ENCODE data around the gene IGHMBP2. TPM values are rescaled to one million over a fixed set of nuclear protein-coding genes. Genes with fewer than 3 reads are reported as not detected.

Gene IGHMBP2
- total and polyA plus RNA-seq, 2 experiments from 2014 or later, result 14.3 to 27.7 TPM

GRCh38 chr11:68892576-68892975, 11.1 kb upstream of the IGHMBP2 start (continued):
- TF ChIP-seq, protein P1, sequence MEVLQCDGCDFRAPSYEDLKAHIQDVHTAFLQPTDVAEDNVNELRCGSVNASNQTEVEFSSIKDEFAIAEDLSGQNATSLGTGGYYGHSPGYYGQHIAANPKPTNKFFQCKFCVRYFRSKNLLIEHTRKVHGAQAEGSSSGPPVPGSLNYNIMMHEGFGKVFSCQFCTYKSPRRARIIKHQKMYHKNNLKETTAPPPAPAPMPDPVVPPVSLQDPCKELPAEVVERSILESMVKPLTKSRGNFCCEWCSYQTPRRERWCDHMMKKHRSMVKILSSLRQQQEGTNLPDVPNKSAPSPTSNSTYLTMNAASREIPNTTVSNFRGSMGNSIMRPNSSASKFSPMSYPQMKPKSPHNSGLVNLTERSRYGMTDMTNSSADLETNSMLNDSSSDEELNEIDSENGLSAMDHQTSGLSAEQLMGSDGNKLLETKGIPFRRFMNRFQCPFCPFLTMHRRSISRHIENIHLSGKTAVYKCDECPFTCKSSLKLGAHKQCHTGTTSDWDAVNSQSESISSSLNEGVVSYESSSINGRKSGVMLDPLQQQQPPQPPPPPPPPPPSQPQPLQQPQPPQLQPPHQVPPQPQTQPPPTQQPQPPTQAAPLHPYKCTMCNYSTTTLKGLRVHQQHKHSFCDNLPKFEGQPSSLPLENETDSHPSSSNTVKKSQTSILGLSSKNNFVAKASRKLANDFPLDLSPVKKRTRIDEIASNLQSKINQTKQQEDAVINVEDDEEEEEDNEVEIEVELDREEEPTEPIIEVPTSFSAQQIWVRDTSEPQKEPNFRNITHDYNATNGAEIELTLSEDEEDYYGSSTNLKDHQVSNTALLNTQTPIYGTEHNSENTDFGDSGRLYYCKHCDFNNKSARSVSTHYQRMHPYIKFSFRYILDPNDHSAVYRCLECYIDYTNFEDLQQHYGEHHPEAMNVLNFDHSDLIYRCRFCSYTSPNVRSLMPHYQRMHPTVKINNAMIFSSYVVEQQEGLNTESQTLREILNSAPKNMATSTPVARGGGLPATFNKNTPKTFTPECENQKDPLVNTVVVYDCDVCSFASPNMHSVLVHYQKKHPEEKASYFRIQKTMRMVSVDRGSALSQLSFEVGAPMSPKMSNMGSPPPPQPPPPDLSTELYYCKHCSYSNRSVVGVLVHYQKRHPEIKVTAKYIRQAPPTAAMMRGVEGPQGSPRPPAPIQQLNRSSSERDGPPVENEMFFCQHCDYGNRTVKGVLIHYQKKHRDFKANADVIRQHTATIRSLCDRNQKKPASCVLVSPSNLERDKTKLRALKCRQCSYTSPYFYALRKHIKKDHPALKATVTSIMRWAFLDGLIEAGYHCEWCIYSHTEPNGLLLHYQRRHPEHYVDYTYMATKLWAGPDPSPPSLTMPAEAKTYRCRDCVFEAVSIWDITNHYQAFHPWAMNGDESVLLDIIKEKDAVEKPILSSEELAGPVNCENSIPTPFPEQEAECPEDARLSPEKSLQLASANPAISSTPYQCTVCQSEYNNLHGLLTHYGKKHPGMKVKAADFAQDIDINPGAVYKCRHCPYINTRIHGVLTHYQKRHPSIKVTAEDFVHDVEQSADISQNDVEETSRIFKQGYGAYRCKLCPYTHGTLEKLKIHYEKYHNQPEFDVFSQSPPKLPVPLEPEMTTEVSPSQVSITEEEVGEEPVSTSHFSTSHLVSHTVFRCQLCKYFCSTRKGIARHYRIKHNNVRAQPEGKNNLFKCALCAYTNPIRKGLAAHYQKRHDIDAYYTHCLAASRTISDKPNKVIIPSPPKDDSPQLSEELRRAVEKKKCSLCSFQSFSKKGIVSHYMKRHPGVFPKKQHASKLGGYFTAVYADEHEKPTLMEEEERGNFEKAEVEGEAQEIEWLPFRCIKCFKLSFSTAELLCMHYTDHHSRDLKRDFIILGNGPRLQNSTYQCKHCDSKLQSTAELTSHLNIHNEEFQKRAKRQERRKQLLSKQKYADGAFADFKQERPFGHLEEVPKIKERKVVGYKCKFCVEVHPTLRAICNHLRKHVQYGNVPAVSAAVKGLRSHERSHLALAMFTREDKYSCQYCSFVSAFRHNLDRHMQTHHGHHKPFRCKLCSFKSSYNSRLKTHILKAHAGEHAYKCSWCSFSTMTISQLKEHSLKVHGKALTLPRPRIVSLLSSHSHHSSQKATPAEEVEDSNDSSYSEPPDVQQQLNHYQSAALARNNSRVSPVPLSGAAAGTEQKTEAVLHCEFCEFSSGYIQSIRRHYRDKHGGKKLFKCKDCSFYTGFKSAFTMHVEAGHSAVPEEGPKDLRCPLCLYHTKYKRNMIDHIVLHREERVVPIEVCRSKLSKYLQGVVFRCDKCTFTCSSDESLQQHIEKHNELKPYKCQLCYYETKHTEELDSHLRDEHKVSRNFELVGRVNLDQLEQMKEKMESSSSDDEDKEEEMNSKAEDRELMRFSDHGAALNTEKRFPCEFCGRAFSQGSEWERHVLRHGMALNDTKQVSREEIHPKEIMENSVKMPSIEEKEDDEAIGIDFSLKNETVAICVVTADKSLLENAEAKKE (CRISPR knock-in tag; IDR thresholded peaks at IDR 0.05), result no peak
- TF ChIP-seq CTCF (conservative IDR thresholded peaks at IDR 0.05; ENCODE audit: low read depth in 2 of 2) (no peak), CREB1 (CRISPR knock-in tag; IDR thresholded peaks at IDR 0.05; ENCODE audit: low read depth) (no peak), ZNF331 (CRISPR knock-in tag; IDR thresholded peaks at IDR 0.05; ENCODE audit: low read depth) (no peak), STAT1 (IDR thresholded peaks at IDR 0.05; ENCODE audit: unreplicated experiment) (no peak), JUNB (IDR thresholded peaks at IDR 0.05; ENCODE audit: unreplicated experiment) (no peak)
- TF ChIP-seq, protein P2, sequence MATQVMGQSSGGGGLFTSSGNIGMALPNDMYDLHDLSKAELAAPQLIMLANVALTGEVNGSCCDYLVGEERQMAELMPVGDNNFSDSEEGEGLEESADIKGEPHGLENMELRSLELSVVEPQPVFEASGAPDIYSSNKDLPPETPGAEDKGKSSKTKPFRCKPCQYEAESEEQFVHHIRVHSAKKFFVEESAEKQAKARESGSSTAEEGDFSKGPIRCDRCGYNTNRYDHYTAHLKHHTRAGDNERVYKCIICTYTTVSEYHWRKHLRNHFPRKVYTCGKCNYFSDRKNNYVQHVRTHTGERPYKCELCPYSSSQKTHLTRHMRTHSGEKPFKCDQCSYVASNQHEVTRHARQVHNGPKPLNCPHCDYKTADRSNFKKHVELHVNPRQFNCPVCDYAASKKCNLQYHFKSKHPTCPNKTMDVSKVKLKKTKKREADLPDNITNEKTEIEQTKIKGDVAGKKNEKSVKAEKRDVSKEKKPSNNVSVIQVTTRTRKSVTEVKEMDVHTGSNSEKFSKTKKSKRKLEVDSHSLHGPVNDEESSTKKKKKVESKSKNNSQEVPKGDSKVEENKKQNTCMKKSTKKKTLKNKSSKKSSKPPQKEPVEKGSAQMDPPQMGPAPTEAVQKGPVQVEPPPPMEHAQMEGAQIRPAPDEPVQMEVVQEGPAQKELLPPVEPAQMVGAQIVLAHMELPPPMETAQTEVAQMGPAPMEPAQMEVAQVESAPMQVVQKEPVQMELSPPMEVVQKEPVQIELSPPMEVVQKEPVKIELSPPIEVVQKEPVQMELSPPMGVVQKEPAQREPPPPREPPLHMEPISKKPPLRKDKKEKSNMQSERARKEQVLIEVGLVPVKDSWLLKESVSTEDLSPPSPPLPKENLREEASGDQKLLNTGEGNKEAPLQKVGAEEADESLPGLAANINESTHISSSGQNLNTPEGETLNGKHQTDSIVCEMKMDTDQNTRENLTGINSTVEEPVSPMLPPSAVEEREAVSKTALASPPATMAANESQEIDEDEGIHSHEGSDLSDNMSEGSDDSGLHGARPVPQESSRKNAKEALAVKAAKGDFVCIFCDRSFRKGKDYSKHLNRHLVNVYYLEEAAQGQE (IDR thresholded peaks at IDR 0.05; ENCODE audit: unreplicated experiment), result no peak
- TF ChIP-seq, protein P3, sequence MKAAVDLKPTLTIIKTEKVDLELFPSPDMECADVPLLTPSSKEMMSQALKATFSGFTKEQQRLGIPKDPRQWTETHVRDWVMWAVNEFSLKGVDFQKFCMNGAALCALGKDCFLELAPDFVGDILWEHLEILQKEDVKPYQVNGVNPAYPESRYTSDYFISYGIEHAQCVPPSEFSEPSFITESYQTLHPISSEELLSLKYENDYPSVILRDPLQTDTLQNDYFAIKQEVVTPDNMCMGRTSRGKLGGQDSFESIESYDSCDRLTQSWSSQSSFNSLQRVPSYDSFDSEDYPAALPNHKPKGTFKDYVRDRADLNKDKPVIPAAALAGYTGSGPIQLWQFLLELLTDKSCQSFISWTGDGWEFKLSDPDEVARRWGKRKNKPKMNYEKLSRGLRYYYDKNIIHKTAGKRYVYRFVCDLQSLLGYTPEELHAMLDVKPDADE (IDR thresholded peaks at IDR 0.05), result no peak
